K562 (cell line): ENCODE data around the gene GPN1. TPM values are rescaled to one million over a fixed set of nuclear protein-coding genes. Genes with fewer than 3 reads are reported as not detected.
A peak's percentile ranks its signal among the peaks of the same experiment; 100 is the strongest.

Source experiments
- ADNP ChIP-seq: fragments of 200-800 bp; sonication (Bioruptor generic); IDR thresholded peaks from 2 replicates; pipeline ENCODE4 v1.6.1; 2016; ENCODE audit warnings: missing genetic modification characterization, missing compliant biosample characterization
- EHMT2 ChIP-seq: fragments of 450-650 bp; IDR thresholded peaks from 2 replicates; pipeline ENCODE4 v1.6.1; 2018; ENCODE audit warnings: antibody characterized with exemption
- ESRRB ChIP-seq: fragments of 250-450 bp; sonication (Bioruptor Pico); IDR thresholded peaks from 2 replicates; pipeline ENCODE4 v1.5.0; 2020; ENCODE audit warnings: mild to moderate bottlenecking, moderate library complexity, borderline replicate concordance
- GATAD2B ChIP-seq: fragments of 450-650 bp; IDR thresholded peaks from 2 replicates; pipeline ENCODE4 v1.6.1; 2017; ENCODE audit warnings: mild to moderate bottlenecking, borderline replicate concordance
- KAT7 ChIP-seq: sonication (generic); formaldehyde crosslinking; IDR thresholded peaks from 2 replicates; pipeline ENCODE4 v1.8.0; 2022; ENCODE audit warnings: missing genetic modification reagents, mild to moderate bottlenecking, borderline replicate concordance
- KDM2B ChIP-seq: fragments of 250-450 bp; sonication (Bioruptor Pico); IDR thresholded peaks from 2 replicates; pipeline ENCODE4 v1.8.0; 2021; ENCODE audit warnings: mild to moderate bottlenecking, moderate library complexity
- NELFE ChIP-seq: IDR thresholded peaks from 2 replicates; pipeline ENCODE4 v1.6.1; 2011; ENCODE audit warnings: mild to moderate bottlenecking; ENCODE audit not compliant: insufficient read depth, insufficient read length
- SRSF7 ChIP-seq: fragments of 200-400 bp; formaldehyde crosslinking; optimal IDR thresholded peaks from 2 replicates; pipeline ENCODE3; 2017; ENCODE audit warnings: mild to moderate bottlenecking, low read depth, low read length
- ZNF146 ChIP-seq: IDR thresholded peaks from one replicate; pipeline ENCODE4 v1.6.1; 2018; ENCODE audit warnings: missing compliant biosample characterization; ENCODE audit not compliant: unreplicated experiment
- ZNF174 ChIP-seq: fragments of 250-450 bp; sonication (Bioruptor Pico); IDR thresholded peaks from 2 replicates; pipeline ENCODE4 v1.4.0; 2020; ENCODE audit warnings: mild to moderate bottlenecking
- ZNF778 ChIP-seq: fragments of 450-650 bp; formaldehyde crosslinking; IDR thresholded peaks from 2 replicates; pipeline ENCODE4 v1.4.0; 2020; ENCODE audit warnings: mild to moderate bottlenecking, moderate library complexity
- polyA plus RNA-seq, 8 experiments: library from polyadenylated mRNA; depleted of rRNA in 4 of 8; stranded (reverse) in 5 of 8; unstranded in 3 of 8; fragments of >200 nt; fragmentation: Nextera tagmentation in 2 of 8; fragmentation: Illumina TruSeq in 1 of 8; extraction: Ambion mirVana in 2 of 8; extraction: Trizol in 1 of 8; gene quantifications; 2 replicates each; pipeline versions ENCODE4 v1.2.1 to v1.2.3, GENCODE V29; 2011 to 2014; ENCODE audit warnings: inconsistent platforms in 1 of 8, missing spikeins in 1 of 8
- total RNA-seq, 7 experiments: library from RNA; depleted of rRNA in 6 of 7; stranded (reverse); fragments of >200 nt in 6 of 7; fragmentation: Illumina TruSeq in 2 of 7; extraction: Trizol in 2 of 7; gene quantifications; 2 replicates each; pipeline versions ENCODE4 v1.2.1 to v1.2.3, GENCODE V29; 2011 to 2021; ENCODE audit warnings: low replicate concordance in 1 of 7
- TF ChIP-seq, protein P1 (sequence below): fragments of 250-450 bp; sonication (Bioruptor Pico); IDR thresholded peaks from 2 replicates; pipeline ENCODE4 v1.5.0; 2020; ENCODE audit warnings: mild to moderate bottlenecking
- TF ChIP-seq, protein P2 (sequence below): fragments of 250-450 bp; sonication (Bioruptor Pico); IDR thresholded peaks from 2 replicates; pipeline ENCODE4 v1.5.0; 2021; ENCODE audit warnings: mild to moderate bottlenecking, borderline replicate concordance
- TF ChIP-seq, protein P3 (sequence below): fragments of 250-450 bp; sonication (Bioruptor Pico); IDR thresholded peaks from 2 replicates; pipeline ENCODE4 v1.4.0; 2020; ENCODE audit warnings: borderline replicate concordance
- TF ChIP-seq, protein P4 (sequence below): fragments of 450-650 bp; formaldehyde crosslinking; conservative IDR thresholded peaks from 2 replicates; pipeline ENCODE4 v1.4.0; 2022; ENCODE audit warnings: mild to moderate bottlenecking, missing genetic modification characterization

Gene GPN1
- total and polyA plus RNA-seq, 9 of the 15 experiments (the other 6 are each of a cell fraction or from before 2014, with no cell fraction given) = 23.4 to 171 (median 48.2) TPM

- TF ChIP-seq, protein P1, sequence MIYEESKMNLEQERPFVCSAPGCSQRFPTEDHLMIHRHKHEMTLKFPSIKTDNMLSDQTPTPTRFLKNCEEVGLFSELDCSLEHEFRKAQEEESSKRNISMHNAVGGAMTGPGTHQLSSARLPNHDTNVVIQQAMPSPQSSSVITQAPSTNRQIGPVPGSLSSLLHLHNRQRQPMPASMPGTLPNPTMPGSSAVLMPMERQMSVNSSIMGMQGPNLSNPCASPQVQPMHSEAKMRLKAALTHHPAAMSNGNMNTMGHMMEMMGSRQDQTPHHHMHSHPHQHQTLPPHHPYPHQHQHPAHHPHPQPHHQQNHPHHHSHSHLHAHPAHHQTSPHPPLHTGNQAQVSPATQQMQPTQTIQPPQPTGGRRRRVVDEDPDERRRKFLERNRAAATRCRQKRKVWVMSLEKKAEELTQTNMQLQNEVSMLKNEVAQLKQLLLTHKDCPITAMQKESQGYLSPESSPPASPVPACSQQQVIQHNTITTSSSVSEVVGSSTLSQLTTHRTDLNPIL = peak; percentile 35; the same call in 1 of the 2 replicates
- no peak for TF ChIP-seq EHMT2
- TF ChIP-seq NELFE = no peak
- TF ChIP-seq ZNF174 = no peak
- TF ChIP-seq ZNF778 = no peak
- TF ChIP-seq KAT7 (CRISPR knock-in tag) = no peak; the same call in 1 of the 2 replicates
- no peak for TF ChIP-seq KDM2B (CRISPR knock-in tag)
- no peak for TF ChIP-seq SRSF7
- TF ChIP-seq ZNF146 (CRISPR knock-in tag) = no peak
- no peak for TF ChIP-seq ADNP (tag)
- TF ChIP-seq GATAD2B = no peak
- TF ChIP-seq, protein P2, sequence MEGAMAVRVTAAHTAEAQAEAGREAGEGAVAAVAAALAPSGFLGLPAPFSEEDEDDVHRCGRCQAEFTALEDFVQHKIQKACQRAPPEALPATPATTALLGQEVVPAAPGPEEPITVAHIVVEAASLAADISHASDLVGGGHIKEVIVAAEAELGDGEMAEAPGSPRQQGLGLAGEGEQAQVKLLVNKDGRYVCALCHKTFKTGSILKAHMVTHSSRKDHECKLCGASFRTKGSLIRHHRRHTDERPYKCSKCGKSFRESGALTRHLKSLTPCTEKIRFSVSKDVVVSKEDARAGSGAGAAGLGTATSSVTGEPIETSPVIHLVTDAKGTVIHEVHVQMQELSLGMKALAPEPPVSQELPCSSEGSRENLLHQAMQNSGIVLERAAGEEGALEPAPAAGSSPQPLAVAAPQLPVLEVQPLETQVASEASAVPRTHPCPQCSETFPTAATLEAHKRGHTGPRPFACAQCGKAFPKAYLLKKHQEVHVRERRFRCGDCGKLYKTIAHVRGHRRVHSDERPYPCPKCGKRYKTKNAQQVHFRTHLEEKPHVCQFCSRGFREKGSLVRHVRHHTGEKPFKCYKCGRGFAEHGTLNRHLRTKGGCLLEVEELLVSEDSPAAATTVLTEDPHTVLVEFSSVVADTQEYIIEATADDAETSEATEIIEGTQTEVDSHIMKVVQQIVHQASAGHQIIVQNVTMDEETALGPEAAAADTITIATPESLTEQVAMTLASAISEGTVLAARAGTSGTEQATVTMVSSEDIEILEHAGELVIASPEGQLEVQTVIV = no peak
- TF ChIP-seq ESRRB (CRISPR knock-in tag) = no peak
- TF ChIP-seq, protein P3, sequence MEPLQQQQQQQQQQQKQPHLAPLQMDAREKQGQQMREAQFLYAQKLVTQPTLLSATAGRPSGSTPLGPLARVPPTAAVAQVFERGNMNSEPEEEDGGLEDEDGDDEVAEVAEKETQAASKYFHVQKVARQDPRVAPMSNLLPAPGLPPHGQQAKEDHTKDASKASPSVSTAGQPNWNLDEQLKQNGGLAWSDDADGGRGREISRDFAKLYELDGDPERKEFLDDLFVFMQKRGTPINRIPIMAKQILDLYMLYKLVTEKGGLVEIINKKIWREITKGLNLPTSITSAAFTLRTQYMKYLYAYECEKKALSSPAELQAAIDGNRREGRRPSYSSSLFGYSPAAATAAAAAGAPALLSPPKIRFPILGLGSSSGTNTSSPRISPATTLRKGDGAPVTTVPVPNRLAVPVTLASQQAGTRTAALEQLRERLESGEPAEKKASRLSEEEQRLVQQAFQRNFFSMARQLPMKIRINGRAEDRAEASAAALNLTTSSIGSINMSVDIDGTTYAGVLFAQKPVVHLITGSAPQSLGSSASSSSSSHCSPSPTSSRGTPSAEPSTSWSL = no peak
- TF ChIP-seq, protein P4, sequence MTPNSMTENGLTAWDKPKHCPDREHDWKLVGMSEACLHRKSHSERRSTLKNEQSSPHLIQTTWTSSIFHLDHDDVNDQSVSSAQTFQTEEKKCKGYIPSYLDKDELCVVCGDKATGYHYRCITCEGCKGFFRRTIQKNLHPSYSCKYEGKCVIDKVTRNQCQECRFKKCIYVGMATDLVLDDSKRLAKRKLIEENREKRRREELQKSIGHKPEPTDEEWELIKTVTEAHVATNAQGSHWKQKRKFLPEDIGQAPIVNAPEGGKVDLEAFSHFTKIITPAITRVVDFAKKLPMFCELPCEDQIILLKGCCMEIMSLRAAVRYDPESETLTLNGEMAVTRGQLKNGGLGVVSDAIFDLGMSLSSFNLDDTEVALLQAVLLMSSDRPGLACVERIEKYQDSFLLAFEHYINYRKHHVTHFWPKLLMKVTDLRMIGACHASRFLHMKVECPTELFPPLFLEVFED = no peak
Measured at GRCh38 chr2:27628767-27629709, at the start of gene GPN1, which contains the start of gene CCDC121 (continued).
